AG04450 (cell line): ENCODE data around the gene ONECUT2. TPM values are rescaled to one million over a fixed set of nuclear protein-coding genes. Genes with fewer than 3 reads are reported as not detected.

ENCODE experiments used
- CTCF ChIA-PET: fragments of 300-600, 350-600 bp; formaldehyde crosslinking; extraction: SDS; loops from one replicate; lab custom pipeline; 2022; ENCODE audit warnings: antibody characterized with exemption, inconsistent platforms; lab: Charles Lee
- POLR2A ChIA-PET: fragments of 350-600 bp; formaldehyde crosslinking; extraction: SDS; loops from one replicate; lab custom pipeline; 2021; ENCODE audit warnings: antibody characterized with exemption, inconsistent platforms; lab: Yijun Ruan, JAX
- DNase-seq: peaks from one replicate; pipeline ENCODE4 v3.0.0-alpha.2; 2011; ENCODE audit warnings: low read depth, low spot score
- H3K27ac ChIP-seq: one replicate; pipeline ENCODE4 v1.5.1; 2012; ENCODE audit warnings: low read depth, low read length, control low read depth
- H3K27me3 ChIP-seq: one replicate; pipeline ENCODE4 v1.6.0; 2012; ENCODE audit warnings: low read length; ENCODE audit not compliant: control insufficient read depth, insufficient read depth
- H3K4me3 ChIP-seq: 2 replicates; pipeline ENCODE4 v1.5.1; 2011; ENCODE audit warnings: mild to moderate bottlenecking, low read depth, low read length, control low read depth
- H3K9me3 ChIP-seq: 2 replicates; pipeline ENCODE4 v1.5.1; 2012; ENCODE audit warnings: low read length; ENCODE audit not compliant: control insufficient read depth, insufficient read depth
- CTCF ChIP-seq: IDR thresholded peaks from 2 replicates; pipeline ENCODE4 v1.5.1; 2011; ENCODE audit warnings: low read depth, low read length, control low read depth, inconsistent platforms
- polyA plus RNA-seq: library from polyadenylated mRNA; depleted of rRNA; stranded (reverse); fragments of >200 nt; gene quantifications from 2 replicates; pipeline ENCODE4 v1.2.3, GENCODE V29; 2011

ONECUT2 gene
- polyA plus RNA-seq, 1 experiment, result 0.01 TPM

- ChIA-PET CTCF (interaction anchor here (1.4 kb wide), 1 partner anchor 692 kb away, joined by 4 read pairs; no protein-coding TSS in a partner anchor), POLR2A (no interaction called here)
- Histone ChIP-seq H3K27me3 (peaks cover 74% of the 10 kb centered on the region), H3K27ac (no peak overlapping the region), H3K9me3 (peaks cover 21% of the 10 kb centered on the region), H3K4me3 (no peak overlapping the region)
- TF ChIP-seq CTCF, result no peak
- no peak for DNase-seq
Measured at GRCh38 chr18:57441071-57441794, 6.1 kb downstream of the ONECUT2 start.

DNA sequence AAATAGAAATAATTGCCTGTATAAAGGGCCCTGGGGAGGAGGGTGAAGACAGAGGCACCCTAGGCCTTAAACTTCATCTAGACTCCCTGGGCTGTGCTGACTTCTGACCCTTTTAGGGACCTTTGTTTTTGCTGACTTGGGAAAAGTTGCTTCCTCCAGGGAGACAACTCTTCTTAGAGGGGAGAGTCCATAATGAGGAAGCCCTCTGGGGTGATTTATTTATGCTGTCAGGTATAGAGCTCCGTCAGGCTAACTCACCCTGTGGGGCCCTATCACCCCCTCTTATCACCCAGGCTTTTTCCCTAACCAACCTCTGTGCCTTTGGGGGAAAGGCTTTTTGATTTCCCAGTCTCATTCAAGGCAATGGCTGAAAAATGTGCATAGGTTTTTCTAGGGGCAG lies 8.1 kb downstream of the ONECUT2 start:
- Histone ChIP-seq H3K4me3 (no peak overlapping the region), H3K27me3 (peaks cover 54% of the 10 kb centered on the region), H3K27ac (no peak overlapping the region), H3K9me3 (peaks cover 7% of the 10 kb centered on the region; the same call in 1 of the 2 replicates)
- POLR2A ChIA-PET, result no interaction called here
- CTCF ChIA-PET, result interaction anchor here (1.1 kb wide), 1 partner anchor 741 kb away, joined by 3 read pairs; no protein-coding TSS in a partner anchor
- no peak for TF ChIP-seq CTCF
- no peak for DNase-seq

DNA sequence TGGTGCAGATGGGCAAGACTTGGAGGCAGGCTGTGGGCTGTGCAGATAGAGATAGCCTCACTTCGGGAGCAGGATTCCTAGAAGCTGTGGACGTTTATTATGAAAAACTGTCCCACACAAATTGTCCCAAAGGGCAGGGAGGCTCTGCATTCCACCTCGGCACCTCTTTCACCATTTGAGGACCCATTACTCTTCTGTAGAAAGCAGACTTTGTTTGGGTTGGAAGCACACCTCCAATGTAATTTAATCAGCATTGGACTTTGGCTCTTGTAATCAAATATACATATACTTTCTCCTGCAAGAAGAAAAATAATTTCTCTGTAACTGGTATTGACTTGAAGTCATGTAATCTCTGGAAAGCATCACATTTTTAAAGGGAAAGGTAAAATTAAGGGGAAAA lies 8.5 kb downstream of the ONECUT2 start:
- H3K4me3 ChIP-seq, result no peak overlapping the region
- TF ChIP-seq CTCF, result no peak
- peaks cover 49% of the 10 kb centered on the region for H3K27me3 ChIP-seq
- ChIA-PET CTCF (interaction anchor here (1.1 kb wide), 1 partner anchor 741 kb away, joined by 3 read pairs; no protein-coding TSS in a partner anchor), POLR2A (no interaction called here)
- DNase-seq, result no peak
- H3K9me3 ChIP-seq, result peaks cover 6% of the 10 kb centered on the region; the same call in 1 of the 2 replicates
- H3K27ac ChIP-seq, result no peak overlapping the region

- no peak for DNase-seq
- POLR2A ChIA-PET, result no interaction called here
- Histone ChIP-seq H3K9me3 (peaks cover 6% of the 10 kb centered on the region; the same call in 1 of the 2 replicates), H3K27me3 (peaks cover 43% of the 10 kb centered on the region), H3K4me3 (no peak overlapping the region), H3K27ac (no peak overlapping the region)
- CTCF ChIA-PET, result interaction anchor here (1.1 kb wide), 1 partner anchor 742 kb away, joined by 3 read pairs; no protein-coding TSS in a partner anchor
- TF ChIP-seq CTCF, result no peak
Measured at GRCh38 chr18:57444301-57444759, 9.2 kb downstream of the ONECUT2 start.
